DND-41 (cell line): ENCODE results near the gene STXBP6.

Experiments
- CTCF ChIP-seq: IDR thresholded peaks from 2 replicates; pipeline ENCODE4 v1.5.1; 2012; ENCODE audit warnings: borderline replicate concordance, low read length, moderate library complexity, mild to moderate bottlenecking; ENCODE audit not compliant: poor library complexity, severe bottlenecking; ENCODE audit errors: extremely low read depth
- EZH2 ChIP-seq: IDR thresholded peaks from 3 replicates; pipeline ENCODE4 v1.6.1; 2012; ENCODE audit warnings: borderline replicate concordance, low read depth, mild to moderate bottlenecking, moderate library complexity, low read length, inconsistent platforms; ENCODE audit not compliant: severe bottlenecking

GRCh38 chr14:24852312-24853060 is 197.5 kb downstream of the STXBP6 start:
- TF ChIP-seq CTCF, result no peak
- no peak for TF ChIP-seq EZH2
